HG03025 (cell line): ENCODE measurements around the gene PTDSS2.

Experiments used
- ATAC-seq: cut with Tn5 transposase; IDR thresholded peaks from one replicate; pipeline ENCODE4 v1.9.1; 2021; ENCODE audit warnings: mild to moderate bottlenecking, moderate library complexity; ENCODE audit not compliant: unreplicated experiment, low FRiP score

Gene PTDSS2

DNA sequence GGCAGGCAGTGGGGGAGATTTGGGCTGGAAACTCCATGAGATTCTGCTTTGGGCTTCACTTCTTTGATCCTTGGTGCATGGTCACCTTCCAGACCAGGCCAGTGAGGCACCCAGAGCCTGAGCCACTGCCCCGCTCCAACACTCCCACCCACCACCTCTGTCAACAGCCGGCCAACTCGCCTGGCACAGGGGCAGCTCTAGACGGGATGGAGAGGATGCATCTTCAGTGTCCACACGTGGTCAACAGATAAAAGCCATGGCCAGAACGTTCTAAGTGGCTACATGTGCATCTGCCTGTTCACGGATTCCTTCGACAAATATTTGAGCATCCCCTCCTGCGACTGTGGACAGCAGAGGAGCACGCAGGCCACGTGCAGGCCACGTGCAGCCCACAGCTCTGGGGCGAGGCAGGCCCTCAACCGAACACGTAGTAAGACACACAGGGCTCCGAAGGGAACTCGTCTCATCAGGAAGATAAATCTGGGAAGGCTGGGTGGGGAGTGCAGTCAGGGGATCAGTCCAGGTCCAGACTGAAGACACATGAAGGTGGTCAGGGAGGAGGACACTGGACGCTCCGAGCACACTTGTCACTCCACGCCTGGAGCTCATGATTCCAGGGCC, 88.5 kb downstream of the PTDSS2 start:
- no peak for ATAC-seq

DNA sequence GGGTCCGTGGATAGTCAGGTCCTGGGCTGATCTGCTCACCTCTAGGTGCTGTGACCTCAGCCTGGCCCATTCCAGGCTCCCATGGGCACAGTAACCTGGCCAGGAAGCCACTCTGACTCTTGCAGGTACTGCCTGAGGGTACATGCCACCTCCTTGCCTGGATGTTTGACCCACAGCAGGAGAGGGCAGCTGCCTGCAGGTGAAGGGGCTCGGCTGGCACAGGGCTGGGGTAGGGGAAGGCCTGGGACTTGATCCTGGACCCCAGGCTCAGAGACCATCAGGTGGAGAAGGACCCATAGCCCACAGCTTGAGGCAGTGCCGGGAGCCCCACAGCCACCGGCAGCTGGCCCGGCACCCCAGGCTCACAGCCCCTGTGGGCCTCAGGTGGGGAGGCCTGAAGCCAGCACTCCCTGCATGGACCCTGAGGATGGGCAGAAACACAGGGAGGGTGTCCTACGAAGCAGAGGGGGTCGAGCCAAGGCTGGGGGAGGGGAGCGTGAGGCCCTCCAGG, 89.9 kb downstream of the PTDSS2 start:
- ATAC-seq, result no peak
